ENCODE results near the gene HSPG2. TPM values are rescaled to one million over a fixed set of nuclear protein-coding genes. Genes with fewer than 3 reads are reported as not detected.
A peak's percentile ranks its signal among the peaks of the same experiment; 100 is the strongest.

The HSPG2 gene
- total and polyA plus RNA-seq, 11 donors, result 164 to 608 (median 304) TPM

DNA sequence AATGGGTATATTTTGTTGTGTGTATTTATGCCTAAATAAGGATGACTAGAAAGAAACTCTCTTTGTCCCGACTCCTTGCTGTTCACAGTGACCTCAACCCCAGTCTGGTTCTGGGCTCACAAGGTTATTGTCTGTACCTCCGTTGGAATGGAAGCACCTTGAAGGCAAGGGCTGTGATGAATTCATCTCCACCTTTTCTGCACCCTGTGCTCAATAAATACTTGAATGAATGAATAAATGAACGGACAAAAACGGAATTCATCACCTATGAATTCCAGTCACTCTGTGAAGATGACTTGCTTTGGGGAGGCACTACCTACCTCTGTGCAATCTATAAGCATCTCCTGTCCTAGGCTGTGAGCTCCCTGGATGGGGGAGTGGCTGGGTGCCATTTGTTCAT lies 39.3 kb downstream of the HSPG2 start:
- Histone ChIP-seq H3K27me3 (no peaks in the 10 kb centered on the region), H3K27ac (peak overlapping the region in 11 of 12 donors; percentile 83 to 98 (median 91)), H3K36me3 (peaks cover 0 to 54% (median 26%) of the 10 kb centered on the region in 9 donors), H3K4me1 (peaks cover 30 to 100% (median 94%) of the 10 kb centered on the region in 12 donors), H3K9me3 (no peaks in the 10 kb centered on the region), H3K4me3 (no peak overlapping the region)
- ATAC-seq (no peak), DNase-seq (no peak)
- 72 to 86% (median 79%) methylated on average over 4 of the region's 4 CpGs for WGBS, 4 donors
- TF ChIP-seq, protein P1, sequence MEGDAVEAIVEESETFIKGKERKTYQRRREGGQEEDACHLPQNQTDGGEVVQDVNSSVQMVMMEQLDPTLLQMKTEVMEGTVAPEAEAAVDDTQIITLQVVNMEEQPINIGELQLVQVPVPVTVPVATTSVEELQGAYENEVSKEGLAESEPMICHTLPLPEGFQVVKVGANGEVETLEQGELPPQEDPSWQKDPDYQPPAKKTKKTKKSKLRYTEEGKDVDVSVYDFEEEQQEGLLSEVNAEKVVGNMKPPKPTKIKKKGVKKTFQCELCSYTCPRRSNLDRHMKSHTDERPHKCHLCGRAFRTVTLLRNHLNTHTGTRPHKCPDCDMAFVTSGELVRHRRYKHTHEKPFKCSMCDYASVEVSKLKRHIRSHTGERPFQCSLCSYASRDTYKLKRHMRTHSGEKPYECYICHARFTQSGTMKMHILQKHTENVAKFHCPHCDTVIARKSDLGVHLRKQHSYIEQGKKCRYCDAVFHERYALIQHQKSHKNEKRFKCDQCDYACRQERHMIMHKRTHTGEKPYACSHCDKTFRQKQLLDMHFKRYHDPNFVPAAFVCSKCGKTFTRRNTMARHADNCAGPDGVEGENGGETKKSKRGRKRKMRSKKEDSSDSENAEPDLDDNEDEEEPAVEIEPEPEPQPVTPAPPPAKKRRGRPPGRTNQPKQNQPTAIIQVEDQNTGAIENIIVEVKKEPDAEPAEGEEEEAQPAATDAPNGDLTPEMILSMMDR (IDR thresholded peaks at IDR 0.05), result no peak
- TF ChIP-seq POLR2A (IDR thresholded peaks at IDR 0.05), result no peak
- intact Hi-C loops (cut with DNase I), result loop anchor here (2.0 to 5.0 kb wide), 5 partner anchors 39 to 65 kb away; partner anchors contain the start of gene HSPG2 (in 6 of the 10)

DNA sequence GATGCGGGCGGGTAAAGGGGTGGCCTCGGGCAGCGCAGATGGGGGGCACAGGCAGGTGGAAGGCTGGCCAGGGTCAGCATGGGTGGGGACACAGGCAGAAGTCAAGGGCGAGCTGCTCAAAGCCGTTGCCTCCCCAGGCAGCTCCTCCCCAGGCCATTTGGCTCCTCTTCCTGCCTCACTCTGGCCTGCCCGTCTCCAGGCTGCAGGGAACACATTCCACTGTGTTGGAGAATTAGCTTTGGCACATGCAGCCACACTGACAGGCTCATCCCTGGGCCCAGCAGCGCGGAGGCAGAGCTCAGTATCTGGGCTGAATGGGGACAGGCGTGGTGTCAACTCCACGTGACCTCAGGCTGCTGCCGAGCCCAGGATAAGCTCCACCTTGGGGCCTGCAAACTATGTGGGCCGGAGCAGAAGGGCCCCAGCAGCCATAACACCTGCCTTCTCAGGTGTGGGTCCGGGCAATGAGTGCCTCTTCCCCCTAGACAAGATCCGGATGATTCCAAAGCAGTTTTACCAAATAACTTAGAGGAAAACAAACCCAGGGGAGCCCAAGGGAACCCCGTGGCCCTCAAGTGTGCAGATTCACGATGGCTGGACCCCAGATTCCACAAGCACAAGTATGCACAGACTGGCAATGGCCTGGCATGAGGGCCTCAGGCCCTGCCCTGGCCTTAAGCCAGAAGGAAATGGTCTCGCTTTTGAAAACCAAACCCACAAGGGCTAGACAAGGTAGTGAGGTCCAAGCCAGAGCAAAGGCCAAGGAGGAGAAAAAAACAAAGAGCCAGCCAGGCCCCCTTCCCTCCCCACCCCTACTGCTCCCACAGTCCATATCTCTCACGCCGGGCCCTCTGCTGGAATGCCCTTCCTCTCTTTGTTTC lies 40.2 kb downstream of the HSPG2 start:
- TF ChIP-seq, protein P1 (IDR thresholded peaks at IDR 0.05), result no peak
- TF ChIP-seq POLR2A (IDR thresholded peaks at IDR 0.05), result peak in 1 of 2 donors; percentile 12
- intact Hi-C loops (cut with DNase I), result loop anchor here (5.0 kb wide), 3 partner anchors 40 to 65 kb away; partner anchors contain the start of gene HSPG2 (in 5 of the 10)
- whole genome bisulfite sequencing, 4 donors, result 27 to 33% (median 32%) methylated on average over 16 to 20 of the region's 20 CpGs
- peak; percentile 84 to 94 (median 89) for DNase-seq
- peak; percentile 81 to 85 (median 82) for ATAC-seq
- Histone ChIP-seq H3K4me1 (peaks cover 20 to 94% (median 85%) of the 10 kb centered on the region in 12 donors), H3K27me3 (no peaks in the 10 kb centered on the region), H3K27ac (peak overlapping the region; percentile 83 to 98 (median 90)), H3K4me3 (no peak overlapping the region), H3K36me3 (peaks cover 0 to 57% (median 32%) of the 10 kb centered on the region in 9 donors), H3K9me3 (no peaks in the 10 kb centered on the region)

DNA sequence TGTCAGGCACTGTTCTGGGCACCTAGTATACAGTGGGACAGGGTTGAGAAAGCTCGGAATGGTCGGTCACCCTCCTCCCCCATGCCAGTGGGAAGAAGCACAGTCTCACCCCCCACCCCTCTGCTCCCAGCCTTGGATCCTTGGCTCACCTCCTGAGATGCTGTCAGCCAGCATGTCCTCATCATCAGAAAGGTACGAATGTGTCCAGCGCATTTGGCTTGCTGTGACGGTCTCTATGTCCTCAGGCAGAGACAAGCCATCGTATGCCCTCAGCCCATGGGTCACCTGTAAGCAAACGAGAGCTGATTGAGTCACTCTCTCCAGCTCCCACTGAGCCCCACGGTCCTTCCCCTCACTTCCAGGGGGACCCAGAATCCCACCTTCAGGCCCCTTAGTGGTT lies 41.1 kb downstream of the HSPG2 start:
- Histone ChIP-seq H3K36me3 (peaks cover 0 to 65% (median 40%) of the 10 kb centered on the region in 9 donors), H3K4me3 (no peak overlapping the region), H3K27ac (peak overlapping the region; percentile 83 to 98 (median 90)), H3K9me3 (no peaks in the 10 kb centered on the region), H3K27me3 (no peaks in the 10 kb centered on the region), H3K4me1 (peaks cover 20 to 86% (median 76%) of the 10 kb centered on the region in 12 donors)
- ATAC-seq (peak in 2 of 4 donors; percentile 6 to 18), DNase-seq (peak in 2 of 5 donors; percentile 7 to 63)
- TF ChIP-seq POLR2A (IDR thresholded peaks at IDR 0.05), result no peak
- TF ChIP-seq, protein P1 (IDR thresholded peaks at IDR 0.05), result no peak
- WGBS, 4 donors, result 52 to 76% (median 66%) methylated on average over 6 to 8 of the region's 8 CpGs
- intact Hi-C loops (cut with DNase I), result loop anchor here (5.0 kb wide), 3 partner anchors 41 to 66 kb away; partner anchors contain the start of gene HSPG2 (in 5 of the 10)
